Suprapubic skin (tissue), 4 donors: Measurements from ENCODE around the gene SYNC. TPM values are rescaled to one million over a fixed set of nuclear protein-coding genes. Genes with fewer than 3 reads are reported as not detected.
"Not testable (repeated sequence)": the region's sequence is repeated elsewhere in the genome, so short reads cannot be mapped to it uniquely, and the experiment has no call there.

ENCODE experiments used
- DNase-seq, 2 donors: peaks; one replicate each; pipeline ENCODE4 v3.0.0-alpha.2; 2019; ENCODE audit warnings: low spot score in 2 of 2
- H3K27ac ChIP-seq: fragments of 200-600 bp; sonication (generic); one replicate; pipeline ENCODE4 v1.5.1; 2019
- H3K27me3 ChIP-seq: fragments of 200-600 bp; sonication (generic); one replicate; pipeline ENCODE4 v1.5.1; 2019
- H3K36me3 ChIP-seq: fragments of 200-600 bp; sonication (generic); one replicate; pipeline ENCODE4 v1.5.1; 2019
- H3K4me1 ChIP-seq: fragments of 200-600 bp; sonication (generic); one replicate; pipeline ENCODE4 v1.5.1; 2019
- H3K4me3 ChIP-seq: fragments of 200-600 bp; sonication (generic); one replicate; pipeline ENCODE4 v1.5.1; 2019; ENCODE audit warnings: mild to moderate bottlenecking
- H3K9me3 ChIP-seq: fragments of 200-600 bp; sonication (generic); one replicate; pipeline ENCODE4 v1.5.1; 2019
- EP300 ChIP-seq: sonication (generic); formaldehyde crosslinking; IDR thresholded peaks from one replicate; pipeline ENCODE4 v1.6.1; 2017; ENCODE audit warnings: antibody characterized with exemption
- POLR2A ChIP-seq, 2 donors: fragments of 450-650 bp; IDR thresholded peaks; one replicate each; pipeline ENCODE4 v1.6.1; 2017; ENCODE audit warnings: antibody characterized with exemption in 2 of 2, mild to moderate bottlenecking in 2 of 2, moderate library complexity in 2 of 2
- POLR2AphosphoS5 ChIP-seq, 3 donors: sonication (generic); formaldehyde crosslinking; IDR thresholded peaks; one replicate each; pipeline ENCODE4 v1.6.1; 2017; ENCODE audit warnings: antibody characterized with exemption in 3 of 3
- WGBS: methylation state at CpG from one replicate; pipeline ENCODE4 v1.1.5; 2018; 5-methylcytosine and 5-hydroxymethylcytosine counted together
- total RNA-seq, 4 donors: library from RNA; depleted of rRNA; stranded (reverse); fragments of >200 nt; gene quantifications; one replicate each; pipeline ENCODE4 v1.1.0, GENCODE V29; 2016
- TF ChIP-seq, protein P1 (sequence below), 2 donors: fragments of 200-600 bp in 1 of 2; fragments of 450-650 bp in 1 of 2; sonication (generic) in 1 of 2; IDR thresholded peaks; one replicate each; pipeline ENCODE4 v1.5.1; 2016 to 2019; ENCODE audit warnings: antibody characterized with exemption in 2 of 2, mild to moderate bottlenecking in 1 of 2, moderate library complexity in 1 of 2

The SYNC gene
- total RNA-seq, 4 donors from 2014 or later: 7.4 to 11.4 (median 8.3) TPM

DNA sequence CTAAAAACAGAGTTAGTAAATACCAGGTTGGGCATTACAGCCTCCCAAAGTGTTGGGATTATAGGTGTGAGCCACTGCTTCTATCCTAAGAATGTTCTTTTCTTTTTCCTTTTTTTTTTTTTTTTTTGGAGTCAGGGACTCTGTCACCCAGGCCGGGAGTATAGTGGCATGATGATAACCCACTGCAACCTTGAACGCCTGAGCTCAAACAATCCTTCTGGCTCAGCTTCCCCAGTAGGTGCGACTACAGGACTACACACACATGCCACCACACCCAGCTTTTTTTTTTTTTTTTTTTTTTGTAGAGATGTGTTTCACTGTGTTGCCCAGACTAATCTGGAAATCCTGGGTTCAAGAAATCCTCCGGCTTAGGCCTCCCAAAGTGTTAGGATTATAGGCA, 58.1 kb downstream of the SYNC start:
- H3K27ac ChIP-seq: no peak overlapping the region
- no peaks in the 10 kb centered on the region for H3K9me3 ChIP-seq
- H3K4me1 ChIP-seq: peaks cover 23% of the 10 kb centered on the region
- H3K36me3 ChIP-seq: no peaks in the 10 kb centered on the region
- WGBS: 82% methylated on average over 4 of the region's 4 CpGs
- TF ChIP-seq POLR2AphosphoS5 (IDR thresholded peaks at IDR 0.05) (no peak), POLR2A (IDR thresholded peaks at IDR 0.05) (no peak), EP300 (no peak)
- TF ChIP-seq, protein P1, sequence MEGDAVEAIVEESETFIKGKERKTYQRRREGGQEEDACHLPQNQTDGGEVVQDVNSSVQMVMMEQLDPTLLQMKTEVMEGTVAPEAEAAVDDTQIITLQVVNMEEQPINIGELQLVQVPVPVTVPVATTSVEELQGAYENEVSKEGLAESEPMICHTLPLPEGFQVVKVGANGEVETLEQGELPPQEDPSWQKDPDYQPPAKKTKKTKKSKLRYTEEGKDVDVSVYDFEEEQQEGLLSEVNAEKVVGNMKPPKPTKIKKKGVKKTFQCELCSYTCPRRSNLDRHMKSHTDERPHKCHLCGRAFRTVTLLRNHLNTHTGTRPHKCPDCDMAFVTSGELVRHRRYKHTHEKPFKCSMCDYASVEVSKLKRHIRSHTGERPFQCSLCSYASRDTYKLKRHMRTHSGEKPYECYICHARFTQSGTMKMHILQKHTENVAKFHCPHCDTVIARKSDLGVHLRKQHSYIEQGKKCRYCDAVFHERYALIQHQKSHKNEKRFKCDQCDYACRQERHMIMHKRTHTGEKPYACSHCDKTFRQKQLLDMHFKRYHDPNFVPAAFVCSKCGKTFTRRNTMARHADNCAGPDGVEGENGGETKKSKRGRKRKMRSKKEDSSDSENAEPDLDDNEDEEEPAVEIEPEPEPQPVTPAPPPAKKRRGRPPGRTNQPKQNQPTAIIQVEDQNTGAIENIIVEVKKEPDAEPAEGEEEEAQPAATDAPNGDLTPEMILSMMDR (IDR thresholded peaks at IDR 0.05): no peak
- no peak overlapping the region for H3K4me3 ChIP-seq
- no peaks in the 10 kb centered on the region for H3K27me3 ChIP-seq
- DNase-seq: no peak

DNA sequence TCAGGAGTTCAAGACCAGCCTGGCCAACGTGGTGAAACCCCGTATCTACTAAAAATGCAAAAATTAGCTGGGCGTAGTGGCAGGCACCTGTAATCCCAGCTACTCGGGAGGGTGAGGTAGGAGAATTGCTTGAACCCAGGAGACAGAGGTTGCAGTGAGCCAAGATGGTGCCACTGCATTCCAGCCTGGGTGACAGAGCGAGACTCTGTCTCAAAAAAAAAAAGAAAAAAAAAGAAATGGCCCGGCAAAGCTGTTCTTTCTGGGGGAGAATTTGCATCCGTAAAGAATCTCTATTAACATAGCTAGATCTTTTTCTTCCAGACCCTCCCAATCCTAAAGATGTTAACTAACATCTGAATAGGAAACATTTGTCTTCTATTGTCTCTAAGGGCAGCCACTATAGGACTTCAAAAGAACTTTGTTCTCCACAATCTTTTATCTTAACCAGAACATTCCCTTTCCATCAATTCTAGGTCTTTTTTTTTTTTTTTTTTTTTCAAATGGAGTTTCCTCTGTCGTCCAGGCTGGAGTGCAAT, 60.2 kb downstream of the SYNC start:
- WGBS: 76% methylated on average over 8 of the region's 8 CpGs
- not testable (repeated sequence) for H3K4me3 ChIP-seq, H3K27me3 ChIP-seq, H3K4me1 ChIP-seq, H3K27ac ChIP-seq, DNase-seq, H3K36me3 ChIP-seq, H3K9me3 ChIP-seq

DNA sequence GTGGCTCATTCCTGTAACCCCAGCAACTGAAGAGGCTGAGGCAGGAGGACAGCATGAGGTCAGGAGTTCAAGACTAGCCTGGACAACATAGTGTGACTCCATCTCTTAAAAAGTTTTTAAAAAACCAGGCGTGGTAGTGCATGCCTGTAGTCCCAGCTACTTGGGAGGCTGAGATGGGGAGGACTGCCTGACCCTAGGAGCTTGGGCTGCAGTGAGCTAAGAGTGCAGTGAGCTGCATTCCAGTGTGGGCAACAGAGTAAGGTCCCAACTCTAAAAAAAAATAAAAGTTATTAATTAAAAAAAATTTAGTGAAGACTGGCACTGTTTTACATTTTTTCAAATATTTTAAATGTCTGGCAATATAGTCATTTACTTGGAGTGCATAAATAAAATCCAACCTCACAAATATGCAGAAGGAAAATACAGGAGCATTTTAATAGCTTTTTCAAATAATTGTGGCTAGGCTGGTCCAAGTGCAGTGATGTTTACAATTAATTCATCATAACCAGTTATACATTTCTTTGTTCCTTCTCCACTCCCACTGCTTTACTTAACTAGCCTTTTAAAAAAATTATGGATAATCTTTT, 63.0 kb downstream of the SYNC start:
- H3K36me3 ChIP-seq: no peaks in the 10 kb centered on the region
- DNase-seq: no peak
- no peak overlapping the region for H3K4me3 ChIP-seq
- H3K9me3 ChIP-seq: no peaks in the 10 kb centered on the region
- no peaks in the 10 kb centered on the region for H3K4me1 ChIP-seq
- no peaks in the 10 kb centered on the region for H3K27me3 ChIP-seq
- 85% methylated on average over 1 of the region's 1 CpG for WGBS
- H3K27ac ChIP-seq: no peak overlapping the region
- TF ChIP-seq EP300: no peak
- no peak for TF ChIP-seq POLR2A (IDR thresholded peaks at IDR 0.05)
- no peak for TF ChIP-seq POLR2AphosphoS5 (IDR thresholded peaks at IDR 0.05)
- TF ChIP-seq, protein P1 (IDR thresholded peaks at IDR 0.05): no peak

DNA sequence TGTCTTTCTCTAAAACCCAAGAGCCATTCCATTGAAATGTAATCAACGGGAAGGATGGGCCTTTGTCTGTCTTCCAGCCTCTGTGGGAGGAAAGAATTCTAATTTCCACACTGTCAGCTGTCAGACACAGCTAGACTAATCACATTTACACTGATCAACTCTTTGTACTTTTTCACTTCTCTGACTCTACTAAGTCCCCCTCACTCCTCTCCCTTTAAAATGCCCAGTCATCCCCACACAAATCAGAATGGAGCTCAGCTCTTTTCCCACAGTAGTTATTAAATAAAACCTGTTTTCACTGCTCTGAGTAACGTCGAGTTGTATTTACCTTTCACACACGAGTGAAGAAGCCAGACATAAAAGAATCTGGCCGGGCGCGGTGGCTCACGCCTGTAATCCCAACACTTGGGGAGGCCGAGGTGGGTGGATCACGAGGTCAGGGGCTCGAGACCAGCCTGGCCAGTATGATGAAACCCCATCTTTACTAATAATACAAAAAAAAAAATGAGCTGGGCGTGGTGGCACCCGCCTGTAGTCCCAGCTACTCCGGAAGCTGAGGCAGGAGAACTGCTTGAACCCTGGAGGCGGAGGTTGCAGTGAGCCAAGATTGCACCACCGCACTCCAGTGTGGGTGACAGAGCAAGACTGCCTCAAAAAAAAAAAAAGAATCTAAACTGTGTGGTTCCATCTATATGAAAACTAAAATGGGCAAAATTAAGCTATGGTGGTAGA, 65.5 kb downstream of the SYNC start:
- Histone ChIP-seq H3K4me3 (no peak overlapping the region), H3K4me1 (no peaks in the 10 kb centered on the region), H3K27ac (no peak overlapping the region), H3K27me3 (no peaks in the 10 kb centered on the region), H3K36me3 (peaks cover 22% of the 10 kb centered on the region), H3K9me3 (no peaks in the 10 kb centered on the region)
- WGBS: 86% methylated on average over 16 of the region's 16 CpGs
- no peak for DNase-seq
- no peak for TF ChIP-seq EP300
- no peak for TF ChIP-seq POLR2A (IDR thresholded peaks at IDR 0.05)
- no peak for TF ChIP-seq POLR2AphosphoS5 (IDR thresholded peaks at IDR 0.05)
- TF ChIP-seq, protein P1 (IDR thresholded peaks at IDR 0.05): no peak

DNA sequence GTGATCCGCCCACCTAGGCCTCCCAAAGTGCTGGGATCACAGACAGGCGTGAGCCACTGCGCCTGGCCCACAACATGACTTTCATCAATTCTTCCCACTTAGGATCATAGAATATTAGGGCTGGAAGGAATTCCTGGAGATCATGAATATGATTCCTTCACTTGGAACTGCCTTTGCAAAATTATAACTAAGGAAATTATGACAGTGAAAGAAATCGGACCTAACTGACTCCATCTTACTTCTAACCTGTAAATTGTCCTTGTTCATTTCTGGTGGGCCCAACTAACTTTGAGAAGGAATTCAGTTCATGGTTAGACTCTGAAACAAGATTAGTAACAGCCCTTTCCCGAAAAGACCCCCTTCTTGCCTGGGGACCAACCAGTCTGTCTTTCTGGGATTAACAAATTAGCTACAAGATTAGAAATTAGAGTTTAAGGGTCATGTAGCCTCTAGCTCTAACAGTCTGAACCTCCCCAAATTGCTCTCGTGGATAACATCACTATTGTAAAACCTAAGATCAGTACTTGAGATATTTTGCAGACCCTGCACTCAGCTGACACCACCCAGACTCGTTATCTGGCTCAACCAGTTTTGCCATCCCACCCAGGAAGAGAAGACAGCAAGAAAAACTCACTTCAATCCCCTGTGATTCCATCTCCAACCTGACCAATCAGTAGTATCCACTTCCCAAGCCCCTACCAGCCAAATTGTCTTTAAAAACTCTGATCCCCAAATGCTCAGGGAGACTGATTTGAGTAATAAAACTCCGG, 66.9 kb downstream of the SYNC start:
- no peak for DNase-seq
- TF ChIP-seq, protein P1 (IDR thresholded peaks at IDR 0.05): no peak
- no peak for TF ChIP-seq EP300
- TF ChIP-seq POLR2A (IDR thresholded peaks at IDR 0.05): no peak
- no peak for TF ChIP-seq POLR2AphosphoS5 (IDR thresholded peaks at IDR 0.05)

More for the DNA sequence above, 66.9 kb downstream of the SYNC start:
- Histone ChIP-seq H3K27ac (no peak overlapping the region), H3K4me3 (no peak overlapping the region), H3K4me1 (no peaks in the 10 kb centered on the region), H3K27me3 (no peaks in the 10 kb centered on the region), H3K9me3 (no peaks in the 10 kb centered on the region), H3K36me3 (peaks cover 25% of the 10 kb centered on the region)
- 90% methylated on average over 8 of the region's 8 CpGs for WGBS
